Esophagus muscularis mucosa (tissue), 4 donors: ENCODE measurements around the gene PRSS50. TPM values are rescaled to one million over a fixed set of nuclear protein-coding genes. Genes with fewer than 3 reads are reported as not detected.

ENCODE experiments used
- DNase-seq: peaks from one replicate; pipeline ENCODE4 v3.0.0-alpha.2; 2017; ENCODE audit errors: extremely low spot score
- H3K27ac ChIP-seq, 4 donors: fragments of 200-600 bp; sonication (generic); replicated peaks in 1 of 4; 1 replicate in 3 of 4; 2 replicates in 1 of 4; pipeline ENCODE4 v1.5.1; 2016 to 2019; ENCODE audit warnings: mild to moderate bottlenecking in 1 of 4
- H3K27me3 ChIP-seq, 4 donors: fragments of 200-600 bp; sonication (generic); one replicate each; pipeline versions ENCODE4 v1.5.1 to v1.6.0; 2016 to 2019
- H3K36me3 ChIP-seq, 4 donors: fragments of 200-600 bp; sonication (generic); one replicate each; pipeline ENCODE4 v1.5.1; 2016 to 2019
- H3K4me1 ChIP-seq, 4 donors: fragments of 200-600 bp; sonication (generic); one replicate each; pipeline ENCODE4 v1.5.1; 2016 to 2019
- H3K4me3 ChIP-seq, 4 donors: fragments of 200-600 bp; sonication (generic); 1 replicate in 2 of 4; 2 replicates in 2 of 4; pipeline ENCODE4 v1.5.1; 2016 to 2019; ENCODE audit warnings: mild to moderate bottlenecking in 4 of 4, moderate library complexity in 1 of 4
- H3K9me3 ChIP-seq, 4 donors: fragments of 200-600 bp; sonication (generic); 1 replicate in 3 of 4; 2 replicates in 1 of 4; pipeline ENCODE4 v1.5.1; 2016 to 2019
- EP300 ChIP-seq: sonication (generic); formaldehyde crosslinking; IDR thresholded peaks from one replicate; pipeline ENCODE4 v1.6.1; 2017; ENCODE audit warnings: antibody characterized with exemption
- POLR2A ChIP-seq: fragments of 450-650 bp; IDR thresholded peaks from one replicate; pipeline ENCODE4 v1.6.1; 2017; ENCODE audit warnings: antibody characterized with exemption, moderate library complexity, mild to moderate bottlenecking, low read depth
- POLR2AphosphoS5 ChIP-seq, 2 donors: sonication (generic); formaldehyde crosslinking; IDR thresholded peaks; one replicate each; pipeline ENCODE4 v1.6.1; 2017; ENCODE audit warnings: antibody characterized with exemption in 2 of 2
- WGBS: methylation state at CpG from one replicate; pipeline ENCODE4 v1.1.5; 2018; 5-methylcytosine and 5-hydroxymethylcytosine counted together
- intact Hi-C: fragments of 100-400 bp; cut with DNase I; formaldehyde crosslinking; loops from one replicate; pipeline ENCODE4 v1.15.1; 2023
- total RNA-seq, 4 donors: library from RNA; depleted of rRNA; stranded (reverse); fragments of >200 nt; gene quantifications; one replicate each; pipeline versions ENCODE4 v1.1.0 to v1.2.1, GENCODE V29; 2016
- TF ChIP-seq, protein P1 (sequence below), 3 experiments: fragments of 200-600 bp in 2 of 3; fragments of 450-650 bp in 1 of 3; sonication (generic) in 2 of 3; IDR thresholded peaks; one replicate each; pipeline ENCODE4 v1.5.1; 2017 to 2019; ENCODE audit warnings: antibody characterized with exemption in 3 of 3, mild to moderate bottlenecking in 2 of 3, moderate library complexity in 1 of 3

Gene PRSS50
- total RNA-seq: under 1 TPM in 3 of 4 donors, not detected in 1; 0.32 to 0.46 (median 0.42) TPM

DNA sequence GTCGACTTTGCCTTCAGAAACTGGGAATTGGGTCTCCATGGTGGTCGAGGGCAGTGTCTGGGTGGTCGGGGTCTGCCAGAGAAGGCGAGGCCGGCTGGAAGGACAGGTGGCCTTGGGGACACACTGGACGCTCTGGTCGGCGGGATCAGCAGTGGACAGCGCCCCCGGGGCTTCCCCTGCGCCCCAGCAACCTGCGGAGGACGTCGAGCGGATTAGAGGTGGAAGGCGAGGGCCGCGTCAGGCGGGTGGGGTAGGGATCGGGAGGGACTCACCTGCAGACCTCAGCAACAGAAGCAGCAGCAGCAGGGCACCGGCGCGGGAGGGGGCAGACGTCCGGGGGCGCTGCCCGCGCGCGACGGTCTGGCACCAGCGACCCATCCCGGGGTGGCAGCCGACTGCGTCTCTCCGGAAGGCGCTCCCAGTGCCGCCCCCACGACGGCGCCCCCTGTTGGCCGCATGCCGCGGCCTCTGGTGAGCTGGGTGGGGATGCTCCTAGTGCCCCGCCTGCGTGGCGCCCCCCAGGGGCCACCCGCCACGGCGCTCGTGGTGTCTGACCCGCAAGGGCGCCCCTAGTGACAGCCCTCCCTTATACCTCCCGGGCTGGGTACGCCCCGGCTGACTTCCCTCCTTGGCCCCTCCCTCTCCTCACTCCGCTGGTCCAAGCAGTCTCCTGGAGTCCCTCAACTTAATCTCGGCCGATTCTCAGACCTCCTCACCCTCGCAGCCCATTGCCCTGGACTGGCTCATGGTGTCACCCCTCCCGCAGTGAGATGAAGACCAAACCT lies at the start of gene PRSS50:
TSS of gene PRSS50 (minus strand) at position 423 of the 785 bp plus-strand sequence. CDS start at position 378, 45 bp downstream.
- 49% methylated on average over 23 of the region's 61 CpGs for WGBS
- intact Hi-C loops: no loop called here
- peak; percentile 17 for DNase-seq
- Histone ChIP-seq H3K27ac (no peak within 1 kb of the TSS), H3K36me3 (no peaks in the 10 kb centered on the region), H3K9me3 (no peaks in the 10 kb centered on the region), H3K27me3 (peaks cover 0 to 42% (median 4%) of the 10 kb centered on the region in 4 donors), H3K4me3 (no peak within 1 kb of the TSS), H3K4me1 (peaks cover 0 to 7% (median 0%) of the 10 kb centered on the region in 4 donors)
- no peak for TF ChIP-seq POLR2A
- no peak for TF ChIP-seq POLR2AphosphoS5 (IDR thresholded peaks at IDR 0.05)
- TF ChIP-seq EP300: no peak
- TF ChIP-seq, protein P1, sequence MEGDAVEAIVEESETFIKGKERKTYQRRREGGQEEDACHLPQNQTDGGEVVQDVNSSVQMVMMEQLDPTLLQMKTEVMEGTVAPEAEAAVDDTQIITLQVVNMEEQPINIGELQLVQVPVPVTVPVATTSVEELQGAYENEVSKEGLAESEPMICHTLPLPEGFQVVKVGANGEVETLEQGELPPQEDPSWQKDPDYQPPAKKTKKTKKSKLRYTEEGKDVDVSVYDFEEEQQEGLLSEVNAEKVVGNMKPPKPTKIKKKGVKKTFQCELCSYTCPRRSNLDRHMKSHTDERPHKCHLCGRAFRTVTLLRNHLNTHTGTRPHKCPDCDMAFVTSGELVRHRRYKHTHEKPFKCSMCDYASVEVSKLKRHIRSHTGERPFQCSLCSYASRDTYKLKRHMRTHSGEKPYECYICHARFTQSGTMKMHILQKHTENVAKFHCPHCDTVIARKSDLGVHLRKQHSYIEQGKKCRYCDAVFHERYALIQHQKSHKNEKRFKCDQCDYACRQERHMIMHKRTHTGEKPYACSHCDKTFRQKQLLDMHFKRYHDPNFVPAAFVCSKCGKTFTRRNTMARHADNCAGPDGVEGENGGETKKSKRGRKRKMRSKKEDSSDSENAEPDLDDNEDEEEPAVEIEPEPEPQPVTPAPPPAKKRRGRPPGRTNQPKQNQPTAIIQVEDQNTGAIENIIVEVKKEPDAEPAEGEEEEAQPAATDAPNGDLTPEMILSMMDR (IDR thresholded peaks at IDR 0.05): peak in 1 of 3 experiments; percentile 17

DNA sequence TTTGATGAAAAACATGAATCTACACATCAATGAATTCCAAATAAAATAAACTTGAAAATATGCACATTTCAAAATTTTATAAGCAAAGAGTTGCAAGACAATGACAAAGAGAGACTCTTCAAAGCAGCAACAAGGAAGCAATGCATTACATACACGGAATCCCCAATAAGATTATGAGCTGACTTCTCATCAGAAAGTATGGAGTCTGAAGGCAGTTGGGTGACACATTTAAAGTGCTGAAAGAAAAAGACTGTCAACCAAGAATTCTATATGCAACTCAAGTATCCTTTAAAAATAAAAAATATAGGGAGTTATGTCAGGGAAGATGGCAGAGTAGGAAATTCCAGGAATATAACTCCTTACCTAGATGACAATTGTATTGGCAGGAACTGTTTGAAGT lies 46.5 kb upstream of the PRSS50 start:
- Histone ChIP-seq H3K4me3 (no peak overlapping the region), H3K9me3 (peaks cover 0 to 53% (median 37%) of the 10 kb centered on the region in 4 donors), H3K4me1 (no peaks in the 10 kb centered on the region), H3K27ac (no peak overlapping the region), H3K36me3 (no peaks in the 10 kb centered on the region), H3K27me3 (no peaks in the 10 kb centered on the region)
- intact Hi-C loops: no loop called here
- TF ChIP-seq EP300 (no peak), POLR2AphosphoS5 (IDR thresholded peaks at IDR 0.05) (no peak), POLR2A (no peak)
- TF ChIP-seq, protein P1 (IDR thresholded peaks at IDR 0.05): no peak
- DNase-seq: no peak
- WGBS: 93% methylated on average over 1 of the region's 1 CpG

DNA sequence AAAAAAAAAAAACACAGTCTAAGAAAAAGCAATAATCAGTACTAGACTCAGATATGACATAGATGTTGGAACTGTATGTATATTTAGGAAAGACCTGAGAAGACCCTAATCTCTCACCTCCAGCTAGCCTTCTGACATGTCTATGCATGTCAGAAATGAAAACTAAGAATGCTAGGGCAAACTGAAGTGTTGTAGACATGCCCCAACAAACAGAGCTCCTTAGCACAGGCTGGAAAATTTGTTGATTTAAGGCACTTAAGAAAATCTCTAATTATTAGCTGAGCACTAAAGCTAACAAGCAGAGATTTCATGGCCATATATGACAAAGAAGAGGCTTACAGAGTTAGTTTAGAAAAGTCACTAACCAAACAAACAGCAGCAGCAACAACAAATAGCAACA lies 45.5 kb upstream of the PRSS50 start:
- no peak overlapping the region for H3K4me3 ChIP-seq
- H3K9me3 ChIP-seq: peaks cover 0 to 45% (median 31%) of the 10 kb centered on the region in 4 donors
- H3K36me3 ChIP-seq: no peaks in the 10 kb centered on the region
- H3K27me3 ChIP-seq: no peaks in the 10 kb centered on the region
- DNase-seq: no peak
- H3K27ac ChIP-seq: no peak overlapping the region
- intact Hi-C loops: no loop called here
- H3K4me1 ChIP-seq: no peaks in the 10 kb centered on the region
- TF ChIP-seq EP300 (no peak), POLR2AphosphoS5 (IDR thresholded peaks at IDR 0.05) (no peak), POLR2A (no peak)
- TF ChIP-seq, protein P1 (IDR thresholded peaks at IDR 0.05): no peak

- Histone ChIP-seq H3K27ac (no peak overlapping the region), H3K4me1 (no peaks in the 10 kb centered on the region), H3K4me3 (no peak overlapping the region), H3K36me3 (no peaks in the 10 kb centered on the region), H3K27me3 (no peaks in the 10 kb centered on the region), H3K9me3 (peaks cover 0 to 21% (median 6%) of the 10 kb centered on the region in 4 donors)
- TF ChIP-seq EP300 (no peak), POLR2A (no peak), POLR2AphosphoS5 (IDR thresholded peaks at IDR 0.05) (no peak)
- TF ChIP-seq, protein P1 (IDR thresholded peaks at IDR 0.05): no peak
- DNase-seq: no peak
- 74% methylated on average over 5 of the region's 5 CpGs for WGBS
- intact Hi-C loops: no loop called here
Observed at GRCh38 chr3:46759239-46760167, 41.8 kb upstream of the PRSS50 start.
